GM18858 (cell line): ENCODE data around the gene TMUB2.

Experiments
- ATAC-seq: cut with Tn5 transposase; IDR thresholded peaks from one replicate; pipeline ENCODE4 v1.9.1; 2021; ENCODE audit not compliant: unreplicated experiment

TMUB2 gene

GRCh38 chr17:44202756-44203155, 16.0 kb downstream of the TMUB2 start:
- no peak for ATAC-seq

GRCh38 chr17:44203731-44204440, 17.1 kb downstream of the TMUB2 start:
- no peak for ATAC-seq

GRCh38 chr17:44204441-44204882, 17.7 kb downstream of the TMUB2 start:
- ATAC-seq: no peak

- no peak for ATAC-seq
Measured at GRCh38 chr17:44205962-44206824, 19.4 kb downstream of the TMUB2 start.

- ATAC-seq: no peak
Measured at GRCh38 chr17:44206825-44207155, 20.0 kb downstream of the TMUB2 start.

- no peak for ATAC-seq
Measured at GRCh38 chr17:44207319-44207718, 20.5 kb downstream of the TMUB2 start.

- ATAC-seq: no peak
Measured at GRCh38 chr17:44207743-44208142, 21.0 kb downstream of the TMUB2 start.

- no peak for ATAC-seq
Measured at GRCh38 chr17:44209786-44210341, 23.1 kb downstream of the TMUB2 start.

- no peak for ATAC-seq
Measured at GRCh38 chr17:44210342-44211192, 23.8 kb downstream of the TMUB2 start.

GRCh38 chr17:44211281-44212265, 24.8 kb downstream of the TMUB2 start:
- no peak for ATAC-seq

- ATAC-seq: no peak
Measured at GRCh38 chr17:44212507-44213402, 26.0 kb downstream of the TMUB2 start.

GRCh38 chr17:44213403-44214229, 26.8 kb downstream of the TMUB2 start:
- ATAC-seq: no peak

- ATAC-seq: no peak
Measured at GRCh38 chr17:44214230-44214494, 27.4 kb downstream of the TMUB2 start.

GRCh38 chr17:44214896-44215295, 28.1 kb downstream of the TMUB2 start:
- ATAC-seq: no peak

- no peak for ATAC-seq
Measured at GRCh38 chr17:44216173-44216572, 29.4 kb downstream of the TMUB2 start.

GRCh38 chr17:44216694-44217093, 29.9 kb downstream of the TMUB2 start:
- no peak for ATAC-seq

GRCh38 chr17:44217738-44218343, 31.1 kb downstream of the TMUB2 start:
- ATAC-seq: no peak
